Peyer's patch (tissue), 4 donors: ENCODE results near the gene MARK3. TPM values are rescaled to one million over a fixed set of nuclear protein-coding genes. Genes with fewer than 3 reads are reported as not detected.

ENCODE experiments used
- DNase-seq, 3 donors: peaks; one replicate each; pipeline ENCODE4 v3.0.0-alpha.2; 2017 to 2019
- H3K27ac ChIP-seq, 4 donors: fragments of 200-600 bp; sonication (generic); one replicate each; pipeline ENCODE4 v1.5.1; 2016 to 2019
- H3K27me3 ChIP-seq, 2 donors: fragments of 200-600 bp; sonication (generic); one replicate each; pipeline ENCODE4 v1.5.1; 2019
- H3K36me3 ChIP-seq, 3 donors: fragments of 200-600 bp; sonication (generic); one replicate each; pipeline ENCODE4 v1.5.1; 2016 to 2019
- H3K4me1 ChIP-seq, 4 donors: fragments of 200-600 bp; sonication (generic); one replicate each; pipeline ENCODE4 v1.5.1; 2016 to 2019
- H3K4me3 ChIP-seq, 4 donors: fragments of 200-600 bp; sonication (generic); 1 replicate in 3 of 4; 2 replicates in 1 of 4; pipeline ENCODE4 v1.5.1; 2016 to 2019; ENCODE audit warnings: mild to moderate bottlenecking in 1 of 4
- H3K9me3 ChIP-seq, 4 donors: fragments of 200-600 bp; sonication (generic); one replicate each; pipeline ENCODE4 v1.5.1; 2016 to 2019; ENCODE audit warnings: mild to moderate bottlenecking in 1 of 4
- POLR2A ChIP-seq, 2 donors: fragments of 450-650 bp; IDR thresholded peaks; one replicate each; pipeline ENCODE4 v1.5.1; 2017; ENCODE audit warnings: antibody characterized with exemption in 2 of 2, mild to moderate bottlenecking in 2 of 2, moderate library complexity in 2 of 2
- total RNA-seq, 4 donors: library from RNA; depleted of rRNA; stranded (reverse); fragments of >200 nt; gene quantifications; one replicate each; pipeline ENCODE4 v1.1.0, GENCODE V29; 2016
- TF ChIP-seq, protein P1 (sequence below), 6 experiments: fragments of 450-650 bp in 4 of 6; fragments of 200-600 bp in 2 of 6; sonication (generic) in 1 of 6; IDR thresholded peaks; one replicate each; pipeline ENCODE4 v1.5.1; 2017 to 2019; ENCODE audit warnings: antibody characterized with exemption in 6 of 6, mild to moderate bottlenecking in 3 of 6, moderate library complexity in 1 of 6

MARK3 gene
- total RNA-seq, 4 donors from 2014 or later = 76.0 to 196 (median 99.5) TPM

DNA sequence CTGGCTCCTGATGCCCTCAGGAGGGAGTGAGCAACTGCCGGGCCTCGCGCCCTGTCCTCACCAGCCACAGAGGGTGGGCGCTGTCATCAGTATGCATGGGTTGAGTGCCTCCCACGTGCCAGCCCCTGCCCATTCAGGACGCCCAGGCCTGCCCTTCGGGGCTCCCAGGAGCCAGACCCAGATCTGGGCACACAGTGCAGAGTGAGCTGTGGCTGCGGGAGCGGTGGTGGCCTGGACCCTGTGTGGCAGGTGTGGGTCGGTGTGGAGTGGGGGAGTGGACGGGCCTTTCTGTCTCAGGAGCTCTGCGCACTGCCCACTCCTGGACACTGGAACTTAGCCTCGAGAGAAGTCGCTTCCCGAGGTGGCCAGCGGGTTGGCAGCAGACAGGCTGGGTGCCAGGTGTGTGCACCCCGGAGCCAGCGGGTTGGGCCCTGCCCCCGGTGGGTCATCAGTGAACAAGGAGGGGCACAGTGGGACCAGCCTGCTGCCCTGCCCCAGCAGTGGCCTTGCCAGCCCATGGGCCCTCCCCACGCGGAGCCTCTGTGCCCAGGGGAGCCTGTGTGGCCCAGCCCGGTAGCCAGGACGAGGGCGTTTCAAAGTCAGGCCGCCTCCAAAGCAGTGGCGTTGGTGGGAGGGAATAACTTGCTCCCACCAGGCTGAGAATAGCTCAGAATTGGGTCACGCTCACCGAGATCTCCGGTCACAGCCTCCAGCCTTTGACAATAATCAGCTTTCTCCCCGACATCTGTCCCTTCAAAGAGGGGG lies 153.3 kb downstream of the MARK3 start:
- peaks cover 0 to 54% (median 2%) of the 10 kb centered on the region in 4 donors for H3K4me1 ChIP-seq
- no peaks in the 10 kb centered on the region for H3K9me3 ChIP-seq
- DNase-seq = no peak
- no peaks in the 10 kb centered on the region for H3K27me3 ChIP-seq
- H3K36me3 ChIP-seq = peaks cover 0 to 5% (median 0%) of the 10 kb centered on the region in 3 donors
- H3K27ac ChIP-seq = peak overlapping the region in 2 of 4 donors; percentile 13 to 48
- TF ChIP-seq POLR2A (IDR thresholded peaks at IDR 0.05) = no peak
- TF ChIP-seq, protein P1, sequence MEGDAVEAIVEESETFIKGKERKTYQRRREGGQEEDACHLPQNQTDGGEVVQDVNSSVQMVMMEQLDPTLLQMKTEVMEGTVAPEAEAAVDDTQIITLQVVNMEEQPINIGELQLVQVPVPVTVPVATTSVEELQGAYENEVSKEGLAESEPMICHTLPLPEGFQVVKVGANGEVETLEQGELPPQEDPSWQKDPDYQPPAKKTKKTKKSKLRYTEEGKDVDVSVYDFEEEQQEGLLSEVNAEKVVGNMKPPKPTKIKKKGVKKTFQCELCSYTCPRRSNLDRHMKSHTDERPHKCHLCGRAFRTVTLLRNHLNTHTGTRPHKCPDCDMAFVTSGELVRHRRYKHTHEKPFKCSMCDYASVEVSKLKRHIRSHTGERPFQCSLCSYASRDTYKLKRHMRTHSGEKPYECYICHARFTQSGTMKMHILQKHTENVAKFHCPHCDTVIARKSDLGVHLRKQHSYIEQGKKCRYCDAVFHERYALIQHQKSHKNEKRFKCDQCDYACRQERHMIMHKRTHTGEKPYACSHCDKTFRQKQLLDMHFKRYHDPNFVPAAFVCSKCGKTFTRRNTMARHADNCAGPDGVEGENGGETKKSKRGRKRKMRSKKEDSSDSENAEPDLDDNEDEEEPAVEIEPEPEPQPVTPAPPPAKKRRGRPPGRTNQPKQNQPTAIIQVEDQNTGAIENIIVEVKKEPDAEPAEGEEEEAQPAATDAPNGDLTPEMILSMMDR (IDR thresholded peaks at IDR 0.05) = no peak
- no peak overlapping the region for H3K4me3 ChIP-seq

DNA sequence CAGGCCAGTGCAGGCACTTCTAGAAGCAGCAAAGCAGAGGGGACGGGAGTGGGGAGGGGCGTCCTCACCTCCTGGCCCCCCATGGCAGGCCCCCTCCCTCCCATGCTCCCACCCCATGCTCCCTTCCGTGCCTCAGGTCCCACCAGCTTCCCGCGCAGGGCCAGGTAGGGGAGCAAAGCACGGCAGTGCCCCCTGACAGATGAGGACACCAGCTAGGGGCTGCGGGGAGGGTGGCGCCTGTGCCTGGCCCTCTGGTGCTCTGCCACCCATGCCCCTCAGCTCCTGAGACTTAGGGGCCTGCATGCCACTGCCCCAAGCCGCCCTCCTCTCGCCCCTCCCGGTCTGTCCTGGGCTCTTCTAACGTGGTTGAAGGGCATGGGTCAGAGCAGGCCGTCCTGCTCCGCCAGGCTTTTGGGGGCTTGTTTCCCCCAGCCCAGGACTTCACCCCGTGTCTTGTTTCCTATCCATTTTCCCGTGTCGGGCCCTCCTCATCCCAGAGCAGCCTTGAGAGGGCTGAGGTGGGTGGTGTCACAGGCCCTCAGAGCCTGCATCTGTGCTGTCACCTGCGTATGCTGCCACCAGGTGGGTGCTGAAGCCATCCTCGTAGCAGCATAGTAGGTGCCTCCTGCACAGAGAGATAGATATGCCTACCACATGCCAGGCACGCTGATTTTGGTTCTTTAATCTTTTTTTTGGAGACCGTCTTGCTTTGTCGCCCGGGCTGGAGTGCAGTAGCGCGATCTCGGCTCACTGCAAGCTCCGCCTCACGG lies 154.0 kb downstream of the MARK3 start:
- H3K36me3 ChIP-seq = no peaks in the 10 kb centered on the region
- no peaks in the 10 kb centered on the region for H3K27me3 ChIP-seq
- H3K27ac ChIP-seq = peak overlapping the region in 2 of 4 donors; percentile 13 to 48
- no peak for DNase-seq
- TF ChIP-seq, protein P1 (IDR thresholded peaks at IDR 0.05) = no peak
- no peak for TF ChIP-seq POLR2A (IDR thresholded peaks at IDR 0.05)
- no peak overlapping the region for H3K4me3 ChIP-seq
- peaks cover 0 to 60% (median 2%) of the 10 kb centered on the region in 4 donors for H3K4me1 ChIP-seq
- no peaks in the 10 kb centered on the region for H3K9me3 ChIP-seq

DNA sequence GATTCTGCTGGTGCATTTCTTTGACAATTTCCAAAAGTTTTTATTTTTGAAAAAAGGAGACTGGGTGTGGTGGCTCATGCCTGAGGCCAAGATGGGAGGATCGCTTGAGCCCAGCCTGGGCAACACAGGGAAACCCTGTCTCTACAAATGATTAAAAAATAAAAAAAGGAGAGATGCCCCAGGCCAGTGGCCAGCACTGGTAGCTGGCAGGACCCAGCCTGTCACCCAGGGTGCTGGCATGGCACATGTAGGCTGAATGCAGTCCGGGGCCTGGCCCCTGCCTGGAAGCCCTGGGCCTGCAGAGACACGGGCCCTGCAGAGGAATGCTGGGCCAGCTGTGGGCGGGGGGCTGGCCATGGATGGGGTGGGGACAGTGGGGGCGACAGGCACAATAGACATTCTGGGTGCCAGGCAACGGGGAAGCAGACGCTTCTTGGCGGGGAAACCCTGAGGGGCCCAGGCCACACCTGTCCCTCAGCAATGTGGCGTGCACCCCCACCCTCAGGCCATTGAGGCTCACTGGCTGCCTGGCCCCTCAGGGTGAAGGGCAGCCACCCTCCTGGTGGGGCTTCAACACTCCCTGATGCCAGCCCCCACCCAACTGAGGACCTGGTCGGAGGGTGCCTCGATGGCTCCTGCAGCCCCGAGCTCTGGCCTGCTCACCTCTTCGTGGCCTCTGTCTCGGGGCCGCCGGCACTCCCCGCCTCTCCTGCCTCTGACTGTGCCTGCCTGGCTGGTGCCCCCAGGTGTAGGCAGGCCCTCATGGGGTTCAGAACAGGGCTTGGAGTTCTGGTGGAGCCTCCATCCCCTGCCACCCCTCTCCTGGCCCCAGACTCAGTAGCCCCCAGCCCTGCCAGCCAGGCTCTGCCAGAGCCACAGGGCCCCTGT lies 155.8 kb downstream of the MARK3 start:
- Histone ChIP-seq H3K4me3 (no peak overlapping the region), H3K9me3 (no peaks in the 10 kb centered on the region), H3K4me1 (peaks cover 0 to 59% (median 2%) of the 10 kb centered on the region in 4 donors), H3K27ac (peak overlapping the region in 2 of 4 donors; percentile 43 to 55), H3K27me3 (no peaks in the 10 kb centered on the region), H3K36me3 (no peaks in the 10 kb centered on the region)
- DNase-seq = no peak
- TF ChIP-seq, protein P1 (IDR thresholded peaks at IDR 0.05) = no peak
- no peak for TF ChIP-seq POLR2A (IDR thresholded peaks at IDR 0.05)

DNA sequence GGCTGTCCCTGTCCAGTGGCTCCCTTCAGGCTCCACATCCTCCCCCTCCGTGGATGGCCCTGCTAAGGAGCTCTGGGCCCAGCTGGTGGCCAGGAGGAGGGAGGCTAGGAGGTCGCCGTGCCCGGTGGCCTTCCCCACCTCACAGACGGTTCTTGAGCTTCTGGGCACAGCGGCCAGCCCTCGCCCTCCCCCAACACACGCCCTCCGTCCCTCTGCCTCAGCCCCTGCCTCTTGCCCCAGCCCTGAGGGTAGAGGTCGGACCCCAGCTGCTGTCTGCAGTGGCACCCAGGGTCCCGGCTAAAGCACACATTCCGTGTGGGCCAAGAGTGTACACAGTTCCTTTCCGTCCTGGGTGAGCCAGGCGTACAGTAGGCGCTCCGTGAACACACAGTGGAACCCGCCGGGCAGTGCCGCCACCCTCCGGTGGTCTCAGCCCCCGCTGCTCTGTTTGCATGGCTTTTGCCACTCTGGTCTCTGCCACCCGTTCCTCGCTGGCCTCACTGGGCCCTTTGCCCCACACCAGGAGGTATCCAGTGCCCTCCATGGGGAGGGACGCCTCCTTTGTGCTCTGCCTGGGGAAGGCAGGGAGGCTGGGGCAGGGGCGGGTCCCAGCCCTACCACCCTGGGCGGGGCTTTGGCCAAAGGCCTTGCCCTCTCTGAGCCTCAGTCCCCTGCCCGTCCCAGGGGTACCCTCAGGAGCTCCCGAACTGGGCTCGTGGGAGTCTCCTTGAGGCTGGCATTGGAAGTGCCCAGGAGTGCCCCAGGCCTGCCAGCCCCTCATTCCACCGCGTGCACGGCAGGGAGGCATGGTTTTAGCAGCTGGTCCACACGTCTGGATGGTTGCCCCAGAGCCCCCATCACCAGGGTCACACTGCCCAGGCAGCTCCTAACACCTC lies 156.7 kb downstream of the MARK3 start:
- no peaks in the 10 kb centered on the region for H3K27me3 ChIP-seq
- H3K36me3 ChIP-seq = no peaks in the 10 kb centered on the region
- TF ChIP-seq, protein P1 (IDR thresholded peaks at IDR 0.05) = no peak
- TF ChIP-seq POLR2A (IDR thresholded peaks at IDR 0.05) = no peak
- no peak overlapping the region for H3K4me3 ChIP-seq
- H3K9me3 ChIP-seq = no peaks in the 10 kb centered on the region
- no peak for DNase-seq
- peaks cover 0 to 59% (median 5%) of the 10 kb centered on the region in 4 donors for H3K4me1 ChIP-seq
- peak overlapping the region in 3 of 4 donors; percentile 12 to 55 (median 43) for H3K27ac ChIP-seq
